GM21381 (cell line): ENCODE measurements around the gene FZD4.
"Not testable (repeated sequence)": the region's sequence is repeated elsewhere in the genome, so short reads cannot be mapped to it uniquely, and the experiment has no call there.

Experiments used
- ATAC-seq: cut with Tn5 transposase; IDR thresholded peaks from one replicate; pipeline ENCODE4 v1.9.1; 2021; ENCODE audit warnings: mild to moderate bottlenecking, moderate library complexity; ENCODE audit not compliant: unreplicated experiment

The FZD4 gene

DNA sequence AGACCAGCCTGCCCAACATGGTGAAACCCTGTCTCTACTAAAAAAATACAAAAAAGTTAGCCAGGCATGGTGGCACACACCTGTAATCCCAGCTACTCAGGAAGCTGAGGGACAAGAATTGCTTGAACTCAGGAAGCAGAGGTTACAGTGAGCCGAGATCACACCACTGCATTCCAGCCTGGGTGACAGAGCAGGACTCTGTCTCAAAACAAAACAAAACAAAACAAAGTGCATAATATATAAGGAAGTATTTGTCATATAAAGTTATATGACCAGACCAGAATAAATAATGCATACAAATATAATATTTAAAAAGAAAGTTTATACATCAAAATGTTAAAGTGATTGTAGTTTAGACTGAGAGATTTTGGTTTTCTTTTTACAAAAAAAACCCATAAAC, 39.3 kb downstream of the FZD4 start:
- ATAC-seq = not testable (repeated sequence)

DNA sequence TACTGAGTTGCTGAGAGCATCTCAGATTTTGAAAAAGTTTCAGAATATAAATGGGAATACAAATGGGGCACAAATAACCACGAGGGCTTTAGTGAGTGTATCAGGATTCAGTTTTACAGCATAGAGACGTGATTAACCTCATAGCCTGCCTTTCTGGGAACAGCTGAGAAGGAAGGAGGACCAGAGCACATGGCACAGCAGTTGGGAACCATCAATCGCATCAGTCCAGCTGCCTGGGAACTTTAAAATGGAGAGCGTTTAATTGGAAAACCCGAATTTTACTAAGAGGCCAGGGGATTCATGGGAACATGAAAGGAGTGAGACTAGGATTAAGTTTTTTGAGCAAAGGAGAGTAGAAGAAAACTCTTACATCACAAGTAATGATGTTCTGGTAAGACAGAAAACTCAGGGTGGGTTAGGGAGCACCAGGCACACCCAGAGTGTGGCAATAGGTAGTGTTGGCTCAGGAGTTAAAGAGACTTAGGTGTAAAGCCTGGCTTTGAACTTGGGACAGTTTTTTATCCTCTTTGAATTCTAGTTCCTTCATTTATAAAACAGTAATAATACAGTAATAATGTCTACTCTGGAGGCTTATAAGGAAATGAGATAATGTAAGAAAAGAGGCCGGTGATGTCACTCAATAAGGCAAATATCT, 40.2 kb downstream of the FZD4 start:
- no peak for ATAC-seq

DNA sequence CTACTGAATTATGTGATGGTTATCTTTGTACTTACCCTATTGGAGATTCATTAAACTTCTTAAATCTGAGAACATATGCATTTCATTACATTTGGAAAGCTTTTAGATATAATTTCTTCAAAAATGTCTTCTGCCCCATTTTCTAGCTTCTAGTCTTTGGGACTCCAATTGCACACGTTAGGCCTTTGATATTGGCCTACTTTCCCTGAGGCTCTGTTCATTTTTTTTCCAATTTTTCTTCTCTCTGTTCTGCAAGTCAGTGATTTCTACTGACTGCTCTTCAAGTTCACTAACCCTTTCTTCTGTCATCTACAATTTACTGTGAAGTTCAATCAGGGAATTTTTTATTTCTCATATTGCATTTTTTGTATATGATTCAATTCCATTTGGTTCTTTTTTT, 43.0 kb downstream of the FZD4 start:
- ATAC-seq = no peak

DNA sequence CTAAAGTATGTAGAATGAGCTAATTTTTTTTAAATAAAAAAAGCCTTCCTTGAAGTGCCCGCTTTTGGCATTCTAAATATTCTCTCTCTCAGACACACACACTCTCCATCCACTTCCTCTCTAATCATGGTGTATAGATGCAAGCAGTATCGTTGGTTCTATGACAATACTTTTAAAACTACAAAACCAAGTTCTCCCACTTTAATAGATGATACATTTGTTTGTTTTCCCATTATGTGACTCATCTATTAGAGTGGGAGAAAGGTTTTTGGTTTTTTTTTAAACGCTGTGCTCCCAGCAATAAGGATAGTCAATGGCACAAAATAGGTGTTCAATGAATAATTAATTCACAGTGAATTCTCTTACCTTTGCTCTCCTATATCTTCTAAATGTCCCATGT, 44.6 kb downstream of the FZD4 start:
- no peak for ATAC-seq

DNA sequence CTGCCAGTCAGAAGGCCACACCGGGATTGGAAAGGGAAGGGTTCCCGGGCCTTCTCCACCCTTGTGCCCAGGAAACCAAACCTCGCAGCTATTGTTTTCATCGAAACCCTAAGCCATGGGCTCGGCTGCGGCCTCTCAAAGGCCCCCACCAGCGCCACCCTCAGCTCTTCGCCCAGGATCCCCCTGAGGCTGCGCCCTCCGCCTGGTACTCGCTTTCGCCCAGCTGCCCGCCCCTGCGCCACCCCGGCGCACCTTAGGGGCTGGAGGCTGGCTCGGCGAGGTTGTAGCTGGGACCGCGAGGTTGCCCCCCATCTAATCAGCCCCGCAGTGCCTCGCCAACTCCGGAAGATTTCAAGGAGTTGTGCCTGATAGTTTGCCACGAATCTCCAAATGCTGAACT, 49.0 kb downstream of the FZD4 start:
- ATAC-seq = no peak

DNA sequence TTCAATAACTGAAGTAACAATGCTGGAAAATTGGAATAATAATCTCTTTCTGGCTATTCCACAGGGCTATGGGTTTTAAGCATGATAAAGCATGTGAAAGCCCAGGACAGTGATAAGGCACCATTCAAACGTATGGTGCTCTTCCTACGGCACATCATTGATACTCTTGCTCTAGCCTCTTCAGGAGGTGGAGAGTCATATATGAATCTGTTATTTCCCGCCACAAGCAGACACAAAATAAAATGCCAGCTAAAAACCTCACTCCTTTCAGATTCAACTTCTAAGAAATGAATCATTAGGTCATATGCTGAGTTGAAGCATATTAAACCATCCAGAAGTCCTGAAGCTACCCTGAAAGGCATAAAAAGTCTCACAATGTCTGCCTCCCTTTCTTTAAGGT, 49.9 kb downstream of the FZD4 start:
- ATAC-seq = no peak

DNA sequence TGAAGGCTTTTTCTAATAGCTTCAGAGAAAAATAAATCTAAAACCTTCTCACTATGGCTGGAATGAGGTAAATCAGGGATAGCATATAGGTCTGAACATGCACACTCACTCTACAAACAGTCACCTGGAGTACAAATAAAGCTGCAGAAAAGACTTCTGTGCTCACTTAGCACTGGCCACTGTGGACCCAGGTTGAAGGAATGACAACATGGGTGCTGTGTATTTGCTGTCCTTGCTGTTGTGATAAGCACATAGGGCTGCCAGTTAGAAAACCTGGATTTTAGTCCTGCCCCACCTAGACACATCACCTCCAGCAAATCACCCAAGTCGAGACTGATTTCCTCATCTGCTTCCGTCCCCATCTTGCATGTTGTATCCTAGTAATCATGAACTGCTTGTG, 51.2 kb downstream of the FZD4 start:
- no peak for ATAC-seq

DNA sequence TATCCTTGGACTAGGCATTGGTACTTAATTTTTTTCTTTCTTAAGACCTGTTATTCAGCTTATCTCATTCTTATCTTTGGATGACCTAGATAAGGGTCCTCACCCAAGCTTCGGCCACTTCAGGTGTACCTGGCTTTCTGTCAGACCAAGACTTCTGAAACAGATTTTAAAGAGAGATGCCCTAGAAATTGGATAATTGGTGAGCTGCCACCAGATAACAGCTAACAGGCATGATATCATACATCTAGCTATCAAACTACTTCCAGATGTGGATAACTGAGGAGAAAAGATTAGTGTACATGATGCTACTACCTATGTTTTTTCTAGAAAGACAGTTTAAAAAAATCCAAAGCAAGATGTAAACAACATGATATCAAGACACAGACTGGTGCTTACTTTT, 52.9 kb downstream of the FZD4 start:
- no peak for ATAC-seq

DNA sequence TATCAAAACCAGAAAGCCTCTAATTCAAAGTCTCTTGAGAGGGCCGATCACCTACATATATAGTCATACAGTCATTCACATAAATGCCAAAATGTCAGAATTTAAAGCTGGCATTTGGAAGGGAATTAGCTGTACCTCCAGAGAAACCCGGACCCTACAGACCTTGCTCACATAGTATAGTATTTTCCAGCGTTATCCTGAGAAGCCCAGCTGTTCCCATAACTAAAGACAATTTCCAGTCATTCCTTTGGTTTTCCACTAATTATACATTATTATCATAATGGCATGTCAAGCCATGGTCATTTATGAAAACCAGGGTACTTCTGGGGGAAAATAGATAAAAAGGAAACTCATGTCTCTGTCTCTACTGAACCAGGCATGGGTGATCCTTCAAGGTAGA, 53.6 kb downstream of the FZD4 start:
- ATAC-seq = no peak

DNA sequence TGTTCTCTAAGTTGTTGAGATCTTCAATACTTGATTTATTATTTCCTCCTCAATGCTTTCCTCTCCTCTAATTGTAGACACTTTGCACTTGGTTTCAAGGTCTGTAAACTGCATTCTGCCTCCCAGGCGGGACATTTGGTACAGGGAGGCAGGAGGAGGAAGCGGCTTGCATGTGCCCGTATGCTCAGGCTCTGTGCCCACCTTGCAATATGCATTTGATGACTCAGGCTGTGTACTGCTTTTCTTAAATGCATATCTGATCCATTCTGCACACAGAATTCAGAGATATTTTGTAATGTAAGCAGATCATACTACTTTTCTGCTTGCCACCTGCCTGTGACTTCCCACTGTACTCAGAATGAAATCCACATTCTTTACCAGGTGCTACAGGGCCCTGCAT, 55.0 kb downstream of the FZD4 start:
- no peak for ATAC-seq

DNA sequence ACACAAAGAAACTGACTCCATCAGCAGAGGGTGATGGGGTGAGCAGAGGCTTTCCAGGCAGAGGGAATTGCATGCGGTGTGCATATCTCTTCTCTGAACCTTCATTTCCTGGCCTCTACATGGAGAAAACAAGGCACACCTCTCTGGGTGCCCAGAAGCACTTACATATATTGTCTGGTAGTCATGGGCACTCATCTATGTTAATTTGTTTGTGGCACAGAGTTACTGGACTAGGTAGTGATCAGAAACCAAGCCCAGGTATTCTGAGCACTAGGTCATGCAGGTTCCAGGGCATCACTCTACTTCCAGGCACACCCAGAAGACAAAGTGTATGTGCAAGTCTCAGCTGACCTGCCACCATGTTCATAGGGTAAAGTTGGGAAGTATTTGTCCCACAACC, 56.5 kb downstream of the FZD4 start:
- ATAC-seq = no peak

DNA sequence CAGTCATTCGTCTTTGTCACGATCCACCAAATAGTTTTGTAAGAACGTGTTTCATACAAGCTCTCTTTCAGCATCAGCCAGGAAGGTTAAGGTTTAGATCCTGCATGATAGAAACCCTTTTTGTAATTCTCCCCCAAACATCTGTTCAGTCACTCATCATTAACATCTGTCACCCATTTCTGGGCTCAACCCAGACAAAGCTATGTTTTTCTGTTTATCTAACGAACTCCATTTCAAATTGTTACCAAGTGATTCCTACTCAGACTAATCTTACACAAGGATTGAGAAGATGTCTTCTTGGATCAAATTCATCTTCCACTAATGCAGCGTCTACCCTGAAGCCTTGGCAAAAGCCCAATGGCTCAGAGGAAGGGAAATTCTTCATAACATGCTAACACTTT, 58.8 kb downstream of the FZD4 start:
- no peak for ATAC-seq
